A172 (cell line): ENCODE measurements around the gene NDUFA5. TPM values are rescaled to one million over a fixed set of nuclear protein-coding genes. Genes with fewer than 3 reads are reported as not detected.

Source experiments
- DNase-seq: peaks from one replicate; pipeline ENCODE4 v3.0.0-alpha.2; 2015; ENCODE audit warnings: low spot score
- total RNA-seq: library from RNA; depleted of rRNA; stranded (reverse); fragments of >200 nt; shearing (Covaris generic); gene quantifications from 2 replicates; pipeline ENCODE4 v1.2.3, GENCODE V29; 2014; rRNA removed

NDUFA5 gene
- total RNA-seq, 1 experiment from 2014 or later, result 133 TPM

- DNase-seq, result no peak
Observed at GRCh38 chr7:123505221-123505620, 52.4 kb downstream of the NDUFA5 start.

- DNase-seq, result no peak
Observed at GRCh38 chr7:123502201-123502600, 55.4 kb downstream of the NDUFA5 start.

GRCh38 chr7:123500878-123501489 lies 56.6 kb downstream of the NDUFA5 start:
- no peak for DNase-seq

- peak; percentile 37 for DNase-seq
Observed at GRCh38 chr7:123499211-123499970, 58.2 kb downstream of the NDUFA5 start.

GRCh38 chr7:123498601-123499000 lies 59.0 kb downstream of the NDUFA5 start:
- DNase-seq, result no peak

GRCh38 chr7:123498031-123498430 lies 59.6 kb downstream of the NDUFA5 start:
- no peak for DNase-seq

GRCh38 chr7:123494193-123494796 lies 63.3 kb downstream of the NDUFA5 start:
- DNase-seq, result peak; percentile 11

- peak; percentile 4 for DNase-seq
Observed at GRCh38 chr7:123492485-123492884, 65.1 kb downstream of the NDUFA5 start.

Other genes starting within 250 kb of the NDUFA5 start
- 0.22 and 0.46 TPM in 2 replicates for gene IQUB, start 23.2 kb downstream of the NDUFA5 start, total RNA-seq
- not detected in 2 replicates for gene ASB15, start 44.0 kb upstream of the NDUFA5 start, total RNA-seq
- not detected in 2 replicates for gene LMOD2, start 98.0 kb upstream of the NDUFA5 start, total RNA-seq
- 12.1 and 12.4 TPM in 2 replicates for gene WASL, start 191.2 kb upstream of the NDUFA5 start, total RNA-seq